Stomach (tissue), 9 donors: Measurements from ENCODE around the gene VCP. TPM values are rescaled to one million over a fixed set of nuclear protein-coding genes. Genes with fewer than 3 reads are reported as not detected.

Source experiments
- DNase-seq, 2 donors: peaks; one replicate each; pipeline versions ENCODE4 v3.0.0 to v3.0.0-alpha.2; 2013 to 2019
- H3K27ac ChIP-seq, 5 donors: fragments of 200-600 bp in 4 of 5; sonication (generic) in 4 of 5; one replicate each; pipeline ENCODE4 v1.5.1; 2013 to 2019; ENCODE audit warnings: mild to moderate bottlenecking in 1 of 5, moderate library complexity in 1 of 5
- H3K27me3 ChIP-seq, 3 donors: fragments of 200-600 bp; sonication (generic); one replicate each; pipeline ENCODE4 v1.5.1; 2017 to 2019; ENCODE audit warnings: mixed run types in 1 of 3
- H3K36me3 ChIP-seq, 4 donors: fragments of 200-600 bp; sonication (generic); 1 replicate in 3 of 4; 2 replicates in 1 of 4; pipeline ENCODE4 v1.5.1; 2016 to 2019
- H3K4me1 ChIP-seq, 4 donors: fragments of 200-600 bp; sonication (generic); one replicate each; pipeline ENCODE4 v1.5.1; 2016 to 2019
- H3K4me3 ChIP-seq, 4 donors: fragments of 200-600 bp; sonication (generic) in 3 of 4; one replicate each; pipeline ENCODE4 v1.5.1; 2016 to 2019; ENCODE audit warnings: mild to moderate bottlenecking in 1 of 4
- H3K9me3 ChIP-seq, 4 donors: fragments of 200-600 bp; sonication (generic); one replicate each; pipeline ENCODE4 v1.5.1; 2016 to 2019
- EP300 ChIP-seq: sonication (generic); formaldehyde crosslinking; IDR thresholded peaks from one replicate; pipeline ENCODE4 v1.6.1; 2017; ENCODE audit warnings: antibody characterized with exemption
- POLR2A ChIP-seq, 4 donors: fragments of 450-650 bp; IDR thresholded peaks; one replicate each; pipeline ENCODE4 v1.6.1; 2016; ENCODE audit warnings: antibody characterized with exemption in 4 of 4, control low read depth in 2 of 4, mild to moderate bottlenecking in 1 of 4, moderate library complexity in 1 of 4
- POLR2AphosphoS5 ChIP-seq, 3 donors: sonication (generic); formaldehyde crosslinking; IDR thresholded peaks; one replicate each; pipeline ENCODE4 v1.6.1; 2016; ENCODE audit warnings: antibody characterized with exemption in 3 of 3
- WGBS, 5 donors: extraction: QIAGEN DNeasy Blood & Tissue Kit in 3 of 5; methylation state at CpG; one replicate each; pipeline versions ENCODE4 v1.1.5 to v1.1.7; 2013 to 2018; 5-methylcytosine and 5-hydroxymethylcytosine counted together
- intact Hi-C: fragments of 100-400 bp; cut with DNase I; formaldehyde crosslinking; loops from one replicate; pipeline ENCODE4 v1.15.1; 2023; ENCODE audit warnings: low total_unique reads
- polyA plus RNA-seq, 3 donors: library from polyadenylated mRNA; stranded (reverse); fragments of 200-250 nt; gene quantifications; one replicate each; pipeline ENCODE4 v1.2.3, GENCODE V29; 2013
- total RNA-seq, 5 donors: library from RNA; depleted of rRNA; stranded (reverse); fragments of >200 nt; gene quantifications; one replicate each; pipeline versions ENCODE4 v1.1.0 to v1.2.3, GENCODE V29; 2014 to 2016
- TF ChIP-seq, protein P1 (sequence below), 7 experiments: fragments of 450-650 bp in 4 of 7; fragments of 200-600 bp in 3 of 7; sonication (generic) in 3 of 7; IDR thresholded peaks; one replicate each; pipeline ENCODE4 v1.5.1; 2016 to 2019; ENCODE audit warnings: antibody characterized with exemption in 7 of 7, control low read depth in 2 of 7, mild to moderate bottlenecking in 1 of 7
- donor health status: healthy with polysubstance abuse.
- donor health status: Bipolar disorder and iron deficiency.
- donor health status: healthy.

Gene VCP
- total and polyA plus RNA-seq, 8 donors = 53.2 to 238 (median 113) TPM

DNA sequence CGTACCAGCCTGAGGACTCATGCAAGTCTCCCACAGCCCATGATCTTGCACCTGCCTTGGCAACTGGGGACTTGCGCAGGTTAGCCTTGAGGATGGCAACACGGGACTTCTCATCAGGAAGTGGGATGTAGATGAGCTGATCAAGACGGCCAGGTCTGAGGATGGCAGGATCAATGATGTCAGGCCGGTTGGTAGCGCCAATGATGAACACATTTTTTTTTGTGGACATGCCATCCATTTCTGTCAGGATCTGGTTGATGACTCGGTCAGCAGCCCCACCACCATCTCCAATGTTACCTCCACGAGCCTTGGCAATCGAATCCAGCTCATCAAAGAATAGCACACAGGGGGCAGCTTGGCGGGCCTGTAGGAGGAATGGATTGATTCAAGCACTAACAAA lies 13.0 kb downstream of the VCP start:
- DNase-seq = no peak
- peaks cover 93 to 100% (median 100%) of the 10 kb centered on the region in 4 donors for H3K36me3 ChIP-seq
- H3K4me1 ChIP-seq = no peaks in the 10 kb centered on the region
- no peak overlapping the region for H3K27ac ChIP-seq
- TF ChIP-seq POLR2A (IDR thresholded peaks at IDR 0.05) (no peak), POLR2AphosphoS5 (IDR thresholded peaks at IDR 0.05) (no peak), EP300 (no peak)
- TF ChIP-seq, protein P1, sequence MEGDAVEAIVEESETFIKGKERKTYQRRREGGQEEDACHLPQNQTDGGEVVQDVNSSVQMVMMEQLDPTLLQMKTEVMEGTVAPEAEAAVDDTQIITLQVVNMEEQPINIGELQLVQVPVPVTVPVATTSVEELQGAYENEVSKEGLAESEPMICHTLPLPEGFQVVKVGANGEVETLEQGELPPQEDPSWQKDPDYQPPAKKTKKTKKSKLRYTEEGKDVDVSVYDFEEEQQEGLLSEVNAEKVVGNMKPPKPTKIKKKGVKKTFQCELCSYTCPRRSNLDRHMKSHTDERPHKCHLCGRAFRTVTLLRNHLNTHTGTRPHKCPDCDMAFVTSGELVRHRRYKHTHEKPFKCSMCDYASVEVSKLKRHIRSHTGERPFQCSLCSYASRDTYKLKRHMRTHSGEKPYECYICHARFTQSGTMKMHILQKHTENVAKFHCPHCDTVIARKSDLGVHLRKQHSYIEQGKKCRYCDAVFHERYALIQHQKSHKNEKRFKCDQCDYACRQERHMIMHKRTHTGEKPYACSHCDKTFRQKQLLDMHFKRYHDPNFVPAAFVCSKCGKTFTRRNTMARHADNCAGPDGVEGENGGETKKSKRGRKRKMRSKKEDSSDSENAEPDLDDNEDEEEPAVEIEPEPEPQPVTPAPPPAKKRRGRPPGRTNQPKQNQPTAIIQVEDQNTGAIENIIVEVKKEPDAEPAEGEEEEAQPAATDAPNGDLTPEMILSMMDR (IDR thresholded peaks at IDR 0.05) = no peak
- H3K9me3 ChIP-seq = no peaks in the 10 kb centered on the region
- H3K27me3 ChIP-seq = no peaks in the 10 kb centered on the region
- intact Hi-C loops = no loop called here
- WGBS, 5 donors = 92 to 97% (median 92%) methylated on average over 7 to 10 of the region's 10 CpGs
- no peak overlapping the region for H3K4me3 ChIP-seq

DNA sequence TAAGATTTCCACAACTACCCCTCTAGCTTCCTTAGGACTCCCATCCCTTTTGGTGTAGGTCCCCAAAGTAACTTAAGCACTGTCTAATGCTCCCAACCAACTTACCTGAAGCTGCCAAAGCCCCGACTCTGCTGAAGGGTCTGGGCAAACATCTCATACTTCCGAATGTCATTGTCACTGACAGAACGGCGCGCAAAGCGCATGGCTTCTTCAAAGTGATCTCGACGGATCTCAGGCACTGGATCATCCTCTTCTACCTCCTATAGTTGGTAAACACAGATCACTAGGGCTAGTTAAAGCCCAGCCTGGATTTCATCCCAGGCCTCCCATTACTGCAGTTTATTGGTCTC lies 15.2 kb downstream of the VCP start:
- Histone ChIP-seq H3K27me3 (no peaks in the 10 kb centered on the region), H3K4me1 (no peaks in the 10 kb centered on the region), H3K36me3 (peaks cover 77 to 100% (median 99%) of the 10 kb centered on the region in 4 donors), H3K9me3 (no peaks in the 10 kb centered on the region), H3K4me3 (no peak overlapping the region), H3K27ac (no peak overlapping the region)
- 97 to 98% (median 98%) methylated on average over 8 of the region's 8 CpGs for WGBS, 5 donors
- DNase-seq = no peak
- intact Hi-C loops = no loop called here
- TF ChIP-seq POLR2AphosphoS5 (IDR thresholded peaks at IDR 0.05) (no peak), POLR2A (IDR thresholded peaks at IDR 0.05) (no peak), EP300 (no peak)
- TF ChIP-seq, protein P1 (IDR thresholded peaks at IDR 0.05) = no peak

DNA sequence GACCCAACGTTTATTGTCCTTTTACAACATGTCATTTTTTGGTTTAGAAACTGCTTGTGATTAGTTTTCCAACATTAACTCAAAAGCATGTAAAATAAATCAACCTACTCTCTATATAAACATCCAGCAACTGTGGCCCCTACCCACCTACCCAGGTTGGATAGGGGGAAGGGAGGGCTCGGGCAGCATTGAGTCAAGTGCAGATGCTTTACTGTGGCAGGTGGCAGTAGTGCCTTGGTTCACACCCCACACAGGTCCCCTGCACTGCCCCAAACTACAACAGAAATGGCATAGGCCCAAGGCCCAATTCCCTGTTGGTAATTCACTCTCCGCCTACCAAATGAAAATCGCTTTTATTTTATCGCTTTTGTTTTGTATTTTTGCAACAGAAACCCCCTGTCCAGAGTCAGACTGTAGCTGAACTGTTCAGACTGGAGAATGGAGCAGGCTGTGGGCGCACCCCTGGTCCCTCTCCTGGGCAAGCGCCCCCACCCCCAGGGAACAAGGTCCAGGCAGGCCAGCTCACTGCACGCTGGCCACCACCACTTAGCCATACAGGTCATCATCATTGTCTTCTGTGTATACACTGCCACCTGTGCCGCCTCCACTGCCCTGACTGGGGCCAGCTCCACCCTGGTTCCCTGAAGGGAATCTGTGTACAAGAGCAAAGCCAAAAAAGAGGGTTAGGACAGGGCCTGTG lies 15.7 kb downstream of the VCP start:
- 91 to 96% (median 94%) methylated on average over 8 to 9 of the region's 9 CpGs for WGBS, 5 donors
- Histone ChIP-seq H3K9me3 (no peaks in the 10 kb centered on the region), H3K27ac (no peak overlapping the region), H3K4me3 (no peak overlapping the region), H3K36me3 (peaks cover 75 to 100% (median 99%) of the 10 kb centered on the region in 4 donors), H3K4me1 (no peaks in the 10 kb centered on the region), H3K27me3 (no peaks in the 10 kb centered on the region)
- DNase-seq = no peak
- TF ChIP-seq, protein P1 (IDR thresholded peaks at IDR 0.05) = no peak
- TF ChIP-seq POLR2A (IDR thresholded peaks at IDR 0.05) (no peak), EP300 (no peak), POLR2AphosphoS5 (IDR thresholded peaks at IDR 0.05) (no peak)
- intact Hi-C loops = no loop called here

DNA sequence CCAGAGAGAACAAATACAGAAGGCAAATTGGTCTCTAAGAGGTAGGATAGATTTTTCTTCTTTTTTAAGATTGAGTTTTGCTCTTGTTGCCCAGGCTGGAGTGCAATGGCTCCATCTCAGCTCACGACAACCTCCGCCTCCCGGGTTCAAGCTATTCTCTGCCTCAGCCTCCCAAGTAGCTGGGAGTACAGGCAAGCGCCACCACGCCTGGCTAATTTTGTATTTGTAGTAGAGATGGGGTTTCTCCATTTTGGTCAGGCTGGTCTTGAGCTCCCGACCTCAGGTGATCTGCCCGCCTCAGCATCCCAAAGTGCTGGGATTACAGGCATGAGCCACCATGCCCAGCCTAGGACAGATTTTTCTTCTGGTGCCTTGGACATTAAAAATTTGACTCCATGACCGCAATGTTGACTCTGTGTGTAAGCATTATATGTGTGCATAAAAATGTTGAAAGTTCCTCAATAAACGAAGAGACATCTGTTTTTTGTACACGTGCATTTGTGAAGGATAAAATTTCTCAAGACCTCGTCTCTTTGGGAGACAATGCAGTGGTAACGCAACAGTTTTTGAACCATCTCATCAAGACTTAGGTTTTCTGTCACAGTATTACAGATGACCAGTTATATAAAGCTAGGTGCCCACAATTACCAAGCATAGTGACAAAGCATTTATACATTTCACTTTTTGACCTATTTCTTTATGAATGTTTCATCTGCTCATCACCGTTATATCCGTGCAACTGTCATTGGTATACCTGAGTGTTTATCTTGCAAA lies 17.4 kb downstream of the VCP start:
- intact Hi-C loops = no loop called here
- H3K27me3 ChIP-seq = no peaks in the 10 kb centered on the region
- no peak for TF ChIP-seq POLR2A (IDR thresholded peaks at IDR 0.05)
- TF ChIP-seq, protein P1 (IDR thresholded peaks at IDR 0.05) = no peak
- no peak for TF ChIP-seq EP300
- no peak for TF ChIP-seq POLR2AphosphoS5 (IDR thresholded peaks at IDR 0.05)
- no peaks in the 10 kb centered on the region for H3K4me1 ChIP-seq
- H3K27ac ChIP-seq = no peak overlapping the region
- WGBS, 5 donors = 93 to 97% (median 96%) methylated on average over 14 of the region's 14 CpGs
- DNase-seq = no peak
- H3K36me3 ChIP-seq = peaks cover 58 to 98% (median 94%) of the 10 kb centered on the region in 4 donors
- no peak overlapping the region for H3K4me3 ChIP-seq
- H3K9me3 ChIP-seq = no peaks in the 10 kb centered on the region
